LoVo (cell line): Measurements from ENCODE around the gene IER3IP1.
"Not testable (repeated sequence)": the region's sequence is repeated elsewhere in the genome, so short reads cannot be mapped to it uniquely, and the experiment has no call there.

Experiments
- DNase-seq: peaks from one replicate; pipeline ENCODE4 v3.0.0-alpha.2; 2016; ENCODE audit warnings: low spot score

IER3IP1 gene

GRCh38 chr18:47175898-47176575 lies at the start of gene IER3IP1:
IER3IP1 (minus strand) TSS chr18:47176364; CDS start chr18:47176277, 87 bp downstream.
- DNase-seq, result peak; percentile 95

- DNase-seq, result peak; percentile 41
These were observed 39.5 kb upstream of the IER3IP1 start for GRCh38 chr18:47215554-47216138.

GRCh38 chr18:47209171-47209570 lies 33.0 kb upstream of the IER3IP1 start:
- DNase-seq, result no peak

- DNase-seq, result no peak
These were observed 30.9 kb upstream of the IER3IP1 start for GRCh38 chr18:47206945-47207637.

GRCh38 chr18:47204908-47205522 lies 28.9 kb upstream of the IER3IP1 start:
- DNase-seq, result peak; percentile 42

GRCh38 chr18:47203626-47204464 lies 27.7 kb upstream of the IER3IP1 start:
- no peak for DNase-seq

GRCh38 chr18:47195961-47196360 lies 19.8 kb upstream of the IER3IP1 start:
- DNase-seq, result not testable (repeated sequence)

- DNase-seq, result no peak
These were observed 15.8 kb upstream of the IER3IP1 start for GRCh38 chr18:47191961-47192360.

- DNase-seq, result no peak
These were observed 11.6 kb upstream of the IER3IP1 start for GRCh38 chr18:47187721-47188120.

GRCh38 chr18:47184419-47185050 lies 8.4 kb upstream of the IER3IP1 start:
- no peak for DNase-seq

- not testable (repeated sequence) for DNase-seq
These were observed 6.0 kb upstream of the IER3IP1 start for GRCh38 chr18:47182156-47182555.

- DNase-seq, result no peak
These were observed 4.6 kb upstream of the IER3IP1 start for GRCh38 chr18:47180765-47181164.

- no peak for DNase-seq
These were observed 3.4 kb upstream of the IER3IP1 start for GRCh38 chr18:47179520-47179919.

- peak; percentile 6 for DNase-seq
These were observed 774 bp downstream of the IER3IP1 start for GRCh38 chr18:47175283-47175897.

GRCh38 chr18:47174545-47175116 lies 1.5 kb downstream of the IER3IP1 start:
- no peak for DNase-seq

GRCh38 chr18:47172476-47172875 lies 3.7 kb downstream of the IER3IP1 start:
- DNase-seq, result no peak

- DNase-seq, result no peak
These were observed 7.3 kb downstream of the IER3IP1 start for GRCh38 chr18:47168913-47169312.

GRCh38 chr18:47168509-47168908 lies 7.7 kb downstream of the IER3IP1 start:
- no peak for DNase-seq

GRCh38 chr18:47166294-47166693 lies 9.9 kb downstream of the IER3IP1 start:
- DNase-seq, result no peak

- DNase-seq, result no peak
These were observed 12.9 kb downstream of the IER3IP1 start for GRCh38 chr18:47163241-47163640.

GRCh38 chr18:47160256-47160655 lies 15.9 kb downstream of the IER3IP1 start:
- no peak for DNase-seq
